Peyer's patch (tissue), 4 donors: ENCODE measurements around the gene EIF5. TPM values are rescaled to one million over a fixed set of nuclear protein-coding genes. Genes with fewer than 3 reads are reported as not detected.

ENCODE experiments used
- DNase-seq, 3 donors: peaks; one replicate each; pipeline ENCODE4 v3.0.0-alpha.2; 2017 to 2019
- H3K27ac ChIP-seq, 4 donors: fragments of 200-600 bp; sonication (generic); one replicate each; pipeline ENCODE4 v1.5.1; 2016 to 2019
- H3K27me3 ChIP-seq, 2 donors: fragments of 200-600 bp; sonication (generic); one replicate each; pipeline ENCODE4 v1.5.1; 2019
- H3K36me3 ChIP-seq, 3 donors: fragments of 200-600 bp; sonication (generic); one replicate each; pipeline ENCODE4 v1.5.1; 2016 to 2019
- H3K4me1 ChIP-seq, 4 donors: fragments of 200-600 bp; sonication (generic); one replicate each; pipeline ENCODE4 v1.5.1; 2016 to 2019
- H3K4me3 ChIP-seq, 4 donors: fragments of 200-600 bp; sonication (generic); 1 replicate in 3 of 4; 2 replicates in 1 of 4; pipeline ENCODE4 v1.5.1; 2016 to 2019; ENCODE audit warnings: mild to moderate bottlenecking in 1 of 4
- H3K9me3 ChIP-seq, 4 donors: fragments of 200-600 bp; sonication (generic); one replicate each; pipeline ENCODE4 v1.5.1; 2016 to 2019; ENCODE audit warnings: mild to moderate bottlenecking in 1 of 4
- CTCF ChIP-seq, 6 experiments: fragments of 450-650 bp in 4 of 6; fragments of 200-600 bp in 2 of 6; sonication (generic) in 1 of 6; IDR thresholded peaks; one replicate each; pipeline ENCODE4 v1.5.1; 2017 to 2019; ENCODE audit warnings: antibody characterized with exemption in 6 of 6, mild to moderate bottlenecking in 3 of 6, moderate library complexity in 1 of 6
- POLR2A ChIP-seq, 2 donors: fragments of 450-650 bp; IDR thresholded peaks; one replicate each; pipeline ENCODE4 v1.5.1; 2017; ENCODE audit warnings: antibody characterized with exemption in 2 of 2, mild to moderate bottlenecking in 2 of 2, moderate library complexity in 2 of 2
- total RNA-seq, 4 donors: library from RNA; depleted of rRNA; stranded (reverse); fragments of >200 nt; gene quantifications; one replicate each; pipeline ENCODE4 v1.1.0, GENCODE V29; 2016

Gene EIF5
- total RNA-seq, 4 donors from 2014 or later: 176 to 226 (median 217) TPM

- H3K27ac ChIP-seq: no peak overlapping the region
- DNase-seq: no peak
- H3K4me1 ChIP-seq: peaks cover 0 to 67% (median 13%) of the 10 kb centered on the region in 4 donors
- no peak for TF ChIP-seq CTCF (IDR thresholded peaks at IDR 0.05)
- no peak for TF ChIP-seq POLR2A (IDR thresholded peaks at IDR 0.05)
- no peaks in the 10 kb centered on the region for H3K36me3 ChIP-seq
- no peaks in the 10 kb centered on the region for H3K27me3 ChIP-seq
- no peaks in the 10 kb centered on the region for H3K9me3 ChIP-seq
- no peak overlapping the region for H3K4me3 ChIP-seq
Observed at GRCh38 chr14:103390605-103391004, 56.6 kb downstream of the EIF5 start.

GRCh38 chr14:103391048-103391447 lies 57.0 kb downstream of the EIF5 start:
- Histone ChIP-seq H3K9me3 (no peaks in the 10 kb centered on the region), H3K27ac (no peak overlapping the region), H3K4me3 (no peak overlapping the region), H3K27me3 (no peaks in the 10 kb centered on the region), H3K4me1 (peaks cover 0 to 72% (median 15%) of the 10 kb centered on the region in 4 donors), H3K36me3 (no peaks in the 10 kb centered on the region)
- no peak for TF ChIP-seq POLR2A (IDR thresholded peaks at IDR 0.05)
- TF ChIP-seq CTCF (IDR thresholded peaks at IDR 0.05): peak; percentile 32 to 80 (median 70)
- peak in 2 of 3 donors; percentile 52 to 64 for DNase-seq

GRCh38 chr14:103392106-103392505 lies 58.1 kb downstream of the EIF5 start:
- no peak for DNase-seq
- no peaks in the 10 kb centered on the region for H3K27me3 ChIP-seq
- no peaks in the 10 kb centered on the region for H3K9me3 ChIP-seq
- H3K36me3 ChIP-seq: no peaks in the 10 kb centered on the region
- TF ChIP-seq POLR2A (IDR thresholded peaks at IDR 0.05) (no peak), CTCF (IDR thresholded peaks at IDR 0.05) (no peak)
- H3K27ac ChIP-seq: no peak overlapping the region
- no peak overlapping the region for H3K4me3 ChIP-seq
- H3K4me1 ChIP-seq: peaks cover 0 to 78% (median 15%) of the 10 kb centered on the region in 4 donors

- H3K27ac ChIP-seq: no peak overlapping the region
- no peak for DNase-seq
- TF ChIP-seq POLR2A (IDR thresholded peaks at IDR 0.05) (no peak), CTCF (IDR thresholded peaks at IDR 0.05) (no peak)
- no peak overlapping the region for H3K4me3 ChIP-seq
- H3K36me3 ChIP-seq: no peaks in the 10 kb centered on the region
- no peaks in the 10 kb centered on the region for H3K9me3 ChIP-seq
- H3K4me1 ChIP-seq: peaks cover 0 to 74% (median 13%) of the 10 kb centered on the region in 4 donors
- no peaks in the 10 kb centered on the region for H3K27me3 ChIP-seq
Observed at GRCh38 chr14:103392572-103392971, 58.5 kb downstream of the EIF5 start.

GRCh38 chr14:103393070-103393469 lies 59.0 kb downstream of the EIF5 start:
- H3K4me1 ChIP-seq: peaks cover 0 to 69% (median 11%) of the 10 kb centered on the region in 4 donors
- H3K4me3 ChIP-seq: no peak overlapping the region
- no peak overlapping the region for H3K27ac ChIP-seq
- H3K9me3 ChIP-seq: no peaks in the 10 kb centered on the region
- no peaks in the 10 kb centered on the region for H3K36me3 ChIP-seq
- TF ChIP-seq CTCF (IDR thresholded peaks at IDR 0.05) (no peak), POLR2A (IDR thresholded peaks at IDR 0.05) (no peak)
- no peaks in the 10 kb centered on the region for H3K27me3 ChIP-seq
- no peak for DNase-seq
